Dendritic cell treated with granulocyte-macrophage colony-stimulating factor and Interleukin-4, amounts not matched to agents 40 ng/mL and 50 ng/mL, for 4 days (primary cell): ENCODE data around the gene PRCD.
"Not testable (repeated sequence)": the region's sequence is repeated elsewhere in the genome, so short reads cannot be mapped to it uniquely, and the experiment has no call there.

Source experiments
- H3K27ac Mint-ChIP-seq: one replicate; pipeline ENCODE4 v1.8.0; 2022; ENCODE audit warnings: mild to moderate bottlenecking, mixed read lengths
- H3K27me3 Mint-ChIP-seq: one replicate; pipeline ENCODE4 v1.8.0; 2022; ENCODE audit warnings: mild to moderate bottlenecking, mixed read lengths
- H3K36me3 Mint-ChIP-seq: one replicate; pipeline ENCODE4 v1.8.0; 2022; ENCODE audit warnings: low read depth, mixed read lengths
- H3K4me1 Mint-ChIP-seq: one replicate; pipeline ENCODE4 v1.8.0; 2022; ENCODE audit warnings: low read depth, mixed read lengths
- H3K4me3 Mint-ChIP-seq: one replicate; pipeline ENCODE4 v1.8.0; 2022; ENCODE audit warnings: mild to moderate bottlenecking, moderate library complexity, mixed read lengths
- H3K9me3 Mint-ChIP-seq: one replicate; pipeline ENCODE4 v1.8.0; 2022; ENCODE audit warnings: mixed read lengths
- intact Hi-C: fragments of 100-400 bp; cut with micrococcal nuclease; formaldehyde crosslinking; loops from one replicate; pipeline ENCODE4 v1.15.0; 2022

PRCD gene

GRCh38 chr17:76557368-76558197, 17.7 kb downstream of the PRCD start:
- Mint-ChIP-seq H3K4me3 (peak overlapping the region; percentile 96), H3K9me3 (no peaks in the 10 kb centered on the region), H3K36me3 (peaks cover 41% of the 10 kb centered on the region), H3K4me1 (peaks cover 51% of the 10 kb centered on the region), H3K27ac (peak overlapping the region; percentile 99), H3K27me3 (no peaks in the 10 kb centered on the region)
- intact Hi-C loops = loop anchor here (1.0 kb wide), 1 partner anchor 67 kb away; no protein-coding TSS in a partner anchor

- H3K27me3 Mint-ChIP-seq = no peaks in the 10 kb centered on the region
- no peaks in the 10 kb centered on the region for H3K9me3 Mint-ChIP-seq
- H3K27ac Mint-ChIP-seq = peak overlapping the region; percentile 99
- H3K4me3 Mint-ChIP-seq = peak overlapping the region; percentile 96
- peaks cover 49% of the 10 kb centered on the region for H3K36me3 Mint-ChIP-seq
- intact Hi-C loops = loop anchor here (1.0 kb wide), 1 partner anchor 66 kb away; no protein-coding TSS in a partner anchor
- H3K4me1 Mint-ChIP-seq = peaks cover 59% of the 10 kb centered on the region
Observed at GRCh38 chr17:76558198-76559095, 18.6 kb downstream of the PRCD start.

- intact Hi-C loops, H3K27me3 Mint-ChIP-seq, H3K9me3 Mint-ChIP-seq, H3K27ac Mint-ChIP-seq, H3K4me3 Mint-ChIP-seq: not testable (repeated sequence)
- Mint-ChIP-seq H3K4me1 (peaks cover 59% of the 10 kb centered on the region), H3K36me3 (peaks cover 53% of the 10 kb centered on the region)
Observed at GRCh38 chr17:76559460-76559859, 19.6 kb downstream of the PRCD start.

GRCh38 chr17:76560036-76560876, 20.4 kb downstream of the PRCD start:
- peaks cover 61% of the 10 kb centered on the region for H3K36me3 Mint-ChIP-seq
- intact Hi-C loops = no loop called here
- peaks cover 63% of the 10 kb centered on the region for H3K4me1 Mint-ChIP-seq
- no peaks in the 10 kb centered on the region for H3K27me3 Mint-ChIP-seq
- no peak overlapping the region for H3K27ac Mint-ChIP-seq
- no peaks in the 10 kb centered on the region for H3K9me3 Mint-ChIP-seq
- H3K4me3 Mint-ChIP-seq = no peak overlapping the region

GRCh38 chr17:76560877-76561221, 21.0 kb downstream of the PRCD start:
- Mint-ChIP-seq H3K27ac (no peak overlapping the region), H3K4me1 (peaks cover 69% of the 10 kb centered on the region), H3K4me3 (no peak overlapping the region), H3K9me3 (no peaks in the 10 kb centered on the region), H3K27me3 (no peaks in the 10 kb centered on the region), H3K36me3 (peaks cover 67% of the 10 kb centered on the region)
- intact Hi-C loops = no loop called here

- no peaks in the 10 kb centered on the region for H3K9me3 Mint-ChIP-seq
- no peak overlapping the region for H3K4me3 Mint-ChIP-seq
- peaks cover 72% of the 10 kb centered on the region for H3K36me3 Mint-ChIP-seq
- H3K27me3 Mint-ChIP-seq = no peaks in the 10 kb centered on the region
- no peak overlapping the region for H3K27ac Mint-ChIP-seq
- peaks cover 73% of the 10 kb centered on the region for H3K4me1 Mint-ChIP-seq
- intact Hi-C loops = no loop called here
Observed at GRCh38 chr17:76561332-76561731, 21.5 kb downstream of the PRCD start.

GRCh38 chr17:76561799-76562268, 22.0 kb downstream of the PRCD start:
- Mint-ChIP-seq H3K9me3 (no peaks in the 10 kb centered on the region), H3K4me1 (peaks cover 73% of the 10 kb centered on the region), H3K27me3 (peaks cover under 1% of the 10 kb centered on the region), H3K27ac (no peak overlapping the region), H3K36me3 (peaks cover 76% of the 10 kb centered on the region), H3K4me3 (no peak overlapping the region)
- intact Hi-C loops = no loop called here

- intact Hi-C loops = no loop called here
- Mint-ChIP-seq H3K27me3 (peaks cover 5% of the 10 kb centered on the region), H3K4me3 (no peak overlapping the region), H3K4me1 (peaks cover 75% of the 10 kb centered on the region), H3K9me3 (no peaks in the 10 kb centered on the region), H3K36me3 (peaks cover 72% of the 10 kb centered on the region), H3K27ac (no peak overlapping the region)
Observed at GRCh38 chr17:76562734-76563148, 22.9 kb downstream of the PRCD start.

GRCh38 chr17:76563359-76563758, 23.5 kb downstream of the PRCD start:
- H3K36me3 Mint-ChIP-seq = peaks cover 67% of the 10 kb centered on the region
- H3K9me3 Mint-ChIP-seq, H3K27ac Mint-ChIP-seq, H3K4me3 Mint-ChIP-seq, intact Hi-C loops: not testable (repeated sequence)
- peaks cover 11% of the 10 kb centered on the region for H3K27me3 Mint-ChIP-seq
- peaks cover 75% of the 10 kb centered on the region for H3K4me1 Mint-ChIP-seq

- H3K4me3 Mint-ChIP-seq, H3K27ac Mint-ChIP-seq, intact Hi-C loops, H3K9me3 Mint-ChIP-seq: not testable (repeated sequence)
- Mint-ChIP-seq H3K4me1 (peaks cover 69% of the 10 kb centered on the region), H3K36me3 (peaks cover 63% of the 10 kb centered on the region), H3K27me3 (peaks cover 19% of the 10 kb centered on the region)
Observed at GRCh38 chr17:76564991-76565727, 25.3 kb downstream of the PRCD start.

GRCh38 chr17:76565728-76566612, 26.1 kb downstream of the PRCD start:
- Mint-ChIP-seq H3K27ac (no peak overlapping the region), H3K27me3 (peaks cover 19% of the 10 kb centered on the region), H3K36me3 (peaks cover 58% of the 10 kb centered on the region), H3K4me3 (no peak overlapping the region), H3K9me3 (no peaks in the 10 kb centered on the region), H3K4me1 (peaks cover 61% of the 10 kb centered on the region)
- intact Hi-C loops = no loop called here

- Mint-ChIP-seq H3K9me3 (no peaks in the 10 kb centered on the region), H3K27me3 (peaks cover 19% of the 10 kb centered on the region), H3K4me3 (no peak overlapping the region), H3K27ac (no peak overlapping the region), H3K4me1 (peaks cover 58% of the 10 kb centered on the region), H3K36me3 (peaks cover 52% of the 10 kb centered on the region)
- intact Hi-C loops = no loop called here
Observed at GRCh38 chr17:76566613-76566943, 26.7 kb downstream of the PRCD start.
